K562 (cell line): ENCODE results near the gene PLEKHS1. TPM values are rescaled to one million over a fixed set of nuclear protein-coding genes. Genes with fewer than 3 reads are reported as not detected.
A peak's percentile ranks its signal among the peaks of the same experiment; 100 is the strongest.

Experiments used
- ATAC-seq: fragments of 200-7000 bp; cut with Tn5 transposase; 3 replicates; pipeline ENCODE4 v1.9.1; 2020; ENCODE audit warnings: moderate library complexity
- BruUV-seq: library from RNA; stranded (reverse); fragments of 400-500 nt; replicated peaks from 2 replicates; lab custom pipeline; 2021; lab: Mats Ljungman, UMichigan
- CTCF ChIA-PET: fragments of 300-600 bp; formaldehyde crosslinking; extraction: SDS; loops from one replicate; lab custom pipeline; 2021; ENCODE audit warnings: low intra/inter-chr PET ratio; lab: Yijun Ruan, JAX
- POLR2A ChIA-PET: fragments of 300-600, 350-650 bp; sonication (Branson Sonifier 250); formaldehyde crosslinking; extraction: SDS; loops from one replicate; lab custom pipeline; 2021; ENCODE audit warnings: antibody characterized with exemption, inconsistent platforms; lab: Yijun Ruan, JAX
- DNase-seq, 4 experiments: peaks; one replicate each; pipeline versions ENCODE4 v3.0.0 to v3.0.0-alpha.2; 2011 to 2018; ENCODE audit warnings: low spot score in 3 of 4, mixed read lengths in 3 of 4; ENCODE audit errors: extremely low read depth in 1 of 4
- FAIRE-seq: peaks from 2 replicates; lab custom pipeline; 2011; peaks lifted over from hg19 to GRCh38; lab: Jason Lieb, UNC
- H2AFZ ChIP-seq: 2 replicates; pipeline ENCODE4 v1.6.0; 2011; ENCODE audit warnings: low read depth, low read length, control low read depth, inconsistent platforms
- H3K27ac ChIP-seq: fragments of 200-600 bp; 3 replicates; pipeline ENCODE4 v1.8.0; 2011; ENCODE audit warnings: low read depth, mild to moderate bottlenecking, control low read depth, inconsistent platforms, low read length, moderate library complexity, mixed read lengths; ENCODE audit errors: extremely low read depth
- H3K27me3 ChIP-seq, 2 experiments: fragments of 300-600 bp in 1 of 2; 2 replicates in 1 of 2; 3 replicates in 1 of 2; pipeline versions ENCODE4 v1.6.0 to v1.8.0; 2011; ENCODE audit warnings: inconsistent platforms in 2 of 2, low read length in 2 of 2, mild to moderate bottlenecking in 1 of 2, mixed read lengths in 1 of 2, moderate library complexity in 1 of 2; ENCODE audit not compliant: control insufficient read depth in 2 of 2, insufficient read depth in 2 of 2
- H3K36me3 ChIP-seq: fragments of 300-600 bp; 3 replicates; pipeline ENCODE4 v1.8.0; 2011; ENCODE audit warnings: mild to moderate bottlenecking, low read length, inconsistent platforms; ENCODE audit not compliant: control insufficient read depth, insufficient read depth
- H3K4me1 ChIP-seq, 2 experiments: fragments of 200-600 bp in 1 of 2; replicated peaks in 1 of 2; 2 replicates in 1 of 2; 3 replicates in 1 of 2; pipeline versions ENCODE4 v1.5.1 to v1.8.0; 2011; ENCODE audit warnings: inconsistent platforms in 2 of 2, low read length in 2 of 2, mild to moderate bottlenecking in 1 of 2, mixed read lengths in 1 of 2, moderate library complexity in 1 of 2; ENCODE audit not compliant: control insufficient read depth in 2 of 2, insufficient read depth in 2 of 2
- H3K4me2 ChIP-seq: 2 replicates; pipeline ENCODE4 v1.6.1; 2011; ENCODE audit warnings: low read length, control low read depth, inconsistent platforms, mixed read lengths; ENCODE audit not compliant: insufficient read depth
- H3K4me3 ChIP-seq: fragments of 200-600 bp; sonication (generic), shearing (Covaris generic); 2 replicates; pipeline ENCODE4 v1.5.1; 2016; ENCODE audit warnings: control low read depth, inconsistent platforms
- H3K79me2 ChIP-seq: fragments of 200-600 bp; 3 replicates; pipeline ENCODE4 v1.8.0; 2011; ENCODE audit warnings: low read length, inconsistent platforms; ENCODE audit not compliant: control insufficient read depth, insufficient read depth
- H3K9ac ChIP-seq, 2 experiments: 2 replicates each; pipeline versions ENCODE4 v1.6.0 to v1.6.1; 2011; ENCODE audit warnings: low read depth in 2 of 2, low read length in 2 of 2, control low read depth in 1 of 2, inconsistent platforms in 1 of 2, mild to moderate bottlenecking in 1 of 2, mixed read lengths in 1 of 2; ENCODE audit not compliant: insufficient read depth in 1 of 2
- H3K9me1 ChIP-seq: one replicate; pipeline ENCODE4 v1.6.0; 2011; ENCODE audit warnings: inconsistent platforms, mild to moderate bottlenecking, low read length, moderate library complexity; ENCODE audit not compliant: control insufficient read depth, insufficient read depth
- H3K9me3 ChIP-seq: replicated peaks from 2 replicates; pipeline ENCODE4 v1.5.1; 2011; ENCODE audit warnings: low read depth, low read length, inconsistent platforms; ENCODE audit not compliant: control insufficient read depth, insufficient read depth
- H4K20me1 ChIP-seq: replicated peaks from 2 replicates; pipeline ENCODE4 v1.6.1; 2011; ENCODE audit warnings: low read length, inconsistent platforms, mixed read lengths; ENCODE audit not compliant: control insufficient read depth, insufficient read depth
- ATF3 ChIP-seq, 2 experiments: fragments of 450-650 bp in 1 of 2; sonication (generic) in 1 of 2; formaldehyde crosslinking in 1 of 2; IDR thresholded peaks in 1 of 2; conservative IDR thresholded peaks in 1 of 2; 2 replicates each; pipeline versions ENCODE4 v1.6.1 to v1.8.1; 2016 to 2023; ENCODE audit warnings: mild to moderate bottlenecking in 2 of 2, moderate library complexity in 2 of 2, inconsistent platforms in 1 of 2, missing genetic modification reagents in 1 of 2
- CEBPG ChIP-seq, 3 experiments: fragments of 200-800 bp in 1 of 3; sonication (Bioruptor generic) in 1 of 3; sonication (generic) in 1 of 3; formaldehyde crosslinking in 1 of 3; IDR thresholded peaks in 2 of 3; conservative IDR thresholded peaks in 1 of 3; 2 replicates each; pipeline versions ENCODE4 v1.6.1 to v1.8.0; 2016 to 2022; ENCODE audit warnings: missing compliant biosample characterization in 2 of 3, missing genetic modification characterization in 2 of 3, mild to moderate bottlenecking in 1 of 3, missing genetic modification reagents in 1 of 3
- EP400 ChIP-seq: fragments of 450-650 bp; IDR thresholded peaks from 2 replicates; pipeline ENCODE4 v1.6.1; 2017; ENCODE audit warnings: antibody characterized with exemption, mild to moderate bottlenecking, moderate library complexity
- HNRNPUL1 ChIP-seq: fragments of 200-400 bp; formaldehyde crosslinking; IDR thresholded peaks from 2 replicates; pipeline ENCODE4 v1.6.1; 2017; ENCODE audit warnings: low read length
- KLF16 ChIP-seq: IDR thresholded peaks from 2 replicates; pipeline ENCODE4 v1.6.1; 2016; ENCODE audit warnings: antibody characterized with exemption
- RAD21 ChIP-seq, 2 experiments: fragments of 250-450 bp in 1 of 2; fragments of 450-650 bp in 1 of 2; sonication (Bioruptor Pico) in 1 of 2; formaldehyde crosslinking in 1 of 2; IDR thresholded peaks in 1 of 2; conservative IDR thresholded peaks in 1 of 2; 2 replicates each; pipeline versions ENCODE4 v1.4.0 to v1.8.0; 2020 to 2022; ENCODE audit warnings: mild to moderate bottlenecking in 2 of 2, moderate library complexity in 1 of 2
- ZHX1 ChIP-seq: fragments of 150-350 bp; conservative IDR thresholded peaks from 2 replicates; pipeline ENCODE4 v1.6.1; 2014; ENCODE audit warnings: low read length
- WGBS: fragments of 100-300 bp; shearing (Covaris generic); methylation state at CpG from one replicate; pipeline ENCODE4 v1.1.6; 2016; ENCODE audit warnings: low coverage, mixed read lengths; ENCODE audit not compliant: insufficient coverage; ENCODE audit errors: missing lambda C conversion rate; 5-methylcytosine and 5-hydroxymethylcytosine counted together
- in situ Hi-C: fragments of 300-500 bp; cut with MboI; formaldehyde crosslinking; loops from 4 replicates; pipeline ENCODE4 v1.15.0; 2018; ENCODE audit warnings: inconsistent platforms, mixed read lengths
- intact Hi-C: fragments of 100-400 bp; cut with micrococcal nuclease; formaldehyde crosslinking; loops from 2 replicates; pipeline ENCODE4 v1.14.2; 2022
- polyA plus RNA-seq, 8 experiments: library from polyadenylated mRNA; depleted of rRNA in 4 of 8; stranded (reverse) in 5 of 8; unstranded in 3 of 8; fragments of >200 nt; fragmentation: Nextera tagmentation in 2 of 8; fragmentation: Illumina TruSeq in 1 of 8; extraction: Ambion mirVana in 2 of 8; extraction: Trizol in 1 of 8; gene quantifications; 2 replicates each; pipeline versions ENCODE4 v1.2.1 to v1.2.3, GENCODE V29; 2011 to 2014; ENCODE audit warnings: inconsistent platforms in 1 of 8, missing spikeins in 1 of 8
- total RNA-seq, 7 experiments: library from RNA; depleted of rRNA in 6 of 7; stranded (reverse); fragments of >200 nt in 6 of 7; fragmentation: Illumina TruSeq in 2 of 7; extraction: Trizol in 2 of 7; gene quantifications; 2 replicates each; pipeline versions ENCODE4 v1.2.1 to v1.2.3, GENCODE V29; 2011 to 2021; ENCODE audit warnings: low replicate concordance in 1 of 7

The PLEKHS1 gene
- total and polyA plus RNA-seq, 9 of the 15 experiments (the other 6 are each of a cell fraction or from before 2014, with no cell fraction given): not detected

DNA sequence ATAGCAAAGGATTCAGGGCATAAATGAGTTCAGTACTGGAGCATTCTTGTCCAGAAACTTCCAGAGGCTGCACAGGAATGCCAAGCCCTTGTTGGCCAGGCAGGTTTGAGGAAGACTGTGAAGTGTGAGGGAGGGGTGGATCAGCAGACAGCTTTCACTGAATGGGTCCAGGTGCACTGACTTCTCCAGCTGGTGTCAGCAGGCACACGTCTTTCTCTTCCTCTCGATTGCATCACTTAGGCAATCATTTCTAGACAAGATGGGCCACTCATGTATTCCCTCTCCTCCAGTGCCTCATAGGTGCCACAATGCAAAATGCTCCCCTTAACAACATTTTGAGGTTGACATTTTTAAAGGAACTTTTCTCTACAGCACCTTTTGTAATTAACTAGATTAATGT lies 15.6 kb upstream of the PLEKHS1 start:
- TF ChIP-seq ZHX1 (no peak), EP400 (no peak), ATF3 (IDR thresholded peaks at IDR 0.05) (peak; percentile 69), ATF3 (CRISPR knock-in tag; conservative IDR thresholded peaks at IDR 0.05) (no peak), CEBPG (CRISPR knock-in tag; IDR thresholded peaks at IDR 0.05) (peak; percentile 56), CEBPG (tag; conservative IDR thresholded peaks at IDR 0.05 in 1 of 2, IDR thresholded peaks at IDR 0.05 in 1 of 2) (peak; percentile 73 to 83; a peak in 3 of 4 replicates), RAD21 (CRISPR knock-in tag; conservative IDR thresholded peaks at IDR 0.05 in 1 of 2, IDR thresholded peaks at IDR 0.05 in 1 of 2) (peak in 1 of 2 experiments; percentile 59; a peak in 2 of 4 replicates), HNRNPUL1 (no peak), KLF16 (no peak)
- TF ChIP-seq, all 486 proteins: peak for 3
- Histone ChIP-seq H4K20me1 (no peaks in the 10 kb centered on the region), H2AFZ (no peak overlapping the region), H3K9me3 (no peaks in the 10 kb centered on the region), H3K4me2 (no peak overlapping the region), H3K9me1 (no peaks in the 10 kb centered on the region), H3K4me3 (no peak overlapping the region), H3K27me3 (no peaks in the 10 kb centered on the region), H3K36me3 (no peaks in the 10 kb centered on the region), H3K4me1 (no peaks in the 10 kb centered on the region), H3K9ac (no peak overlapping the region), H3K27ac (no peak overlapping the region), H3K79me2 (no peaks in the 10 kb centered on the region)
- CTCF ChIA-PET: no interaction called here
- WGBS: 0% methylated on average over 2 of the region's 2 CpGs
- ATAC-seq: no peak
- intact Hi-C loops (no loop called here), in situ Hi-C loops (no loop called here)
- BruUV-seq: no TSS peak
- POLR2A ChIA-PET: no interaction called here
- FAIRE-seq: no peak
- no peak for DNase-seq
